ENCODE data around the gene CADM4. TPM values are rescaled to one million over a fixed set of nuclear protein-coding genes. Genes with fewer than 3 reads are reported as not detected.
"Not testable (repeated sequence)": the region's sequence is repeated elsewhere in the genome, so short reads cannot be mapped to it uniquely, and the experiment has no call there.

The CADM4 gene
- total and polyA plus RNA-seq, 10 donors = 0.89 to 4.7 (median 2.0) TPM

DNA sequence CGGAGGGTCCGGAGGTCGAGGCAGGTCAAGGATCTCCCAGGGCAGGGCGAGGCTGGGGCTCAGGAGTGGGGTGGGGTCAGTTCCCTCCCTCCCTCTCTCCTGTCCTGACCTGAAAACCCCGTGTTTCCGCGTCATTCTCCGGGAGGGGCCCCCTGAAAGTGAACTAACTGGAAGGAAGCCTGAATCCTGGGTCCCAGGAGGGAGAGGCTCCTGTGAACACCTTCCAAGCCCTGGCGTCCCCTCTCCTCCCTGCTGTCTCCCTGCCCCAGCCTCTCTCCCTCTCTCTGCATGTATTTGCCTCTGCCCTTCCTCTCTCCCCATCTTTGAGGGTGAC lies 741 bp upstream of the CADM4 start:
- peak overlapping the region; percentile 28 to 79 (median 46) for H3K4me3 ChIP-seq
- no peaks in the 10 kb centered on the region for H3K9me3 ChIP-seq
- H3K36me3 ChIP-seq = no peaks in the 10 kb centered on the region
- TF ChIP-seq, protein P1, sequence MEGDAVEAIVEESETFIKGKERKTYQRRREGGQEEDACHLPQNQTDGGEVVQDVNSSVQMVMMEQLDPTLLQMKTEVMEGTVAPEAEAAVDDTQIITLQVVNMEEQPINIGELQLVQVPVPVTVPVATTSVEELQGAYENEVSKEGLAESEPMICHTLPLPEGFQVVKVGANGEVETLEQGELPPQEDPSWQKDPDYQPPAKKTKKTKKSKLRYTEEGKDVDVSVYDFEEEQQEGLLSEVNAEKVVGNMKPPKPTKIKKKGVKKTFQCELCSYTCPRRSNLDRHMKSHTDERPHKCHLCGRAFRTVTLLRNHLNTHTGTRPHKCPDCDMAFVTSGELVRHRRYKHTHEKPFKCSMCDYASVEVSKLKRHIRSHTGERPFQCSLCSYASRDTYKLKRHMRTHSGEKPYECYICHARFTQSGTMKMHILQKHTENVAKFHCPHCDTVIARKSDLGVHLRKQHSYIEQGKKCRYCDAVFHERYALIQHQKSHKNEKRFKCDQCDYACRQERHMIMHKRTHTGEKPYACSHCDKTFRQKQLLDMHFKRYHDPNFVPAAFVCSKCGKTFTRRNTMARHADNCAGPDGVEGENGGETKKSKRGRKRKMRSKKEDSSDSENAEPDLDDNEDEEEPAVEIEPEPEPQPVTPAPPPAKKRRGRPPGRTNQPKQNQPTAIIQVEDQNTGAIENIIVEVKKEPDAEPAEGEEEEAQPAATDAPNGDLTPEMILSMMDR (IDR thresholded peaks at IDR 0.05 in 8 of 11, conservative IDR thresholded peaks at IDR 0.05 in 3 of 11) = no peak
- no peak for TF ChIP-seq POLR2AphosphoS5 (IDR thresholded peaks at IDR 0.05)
- TF ChIP-seq POLR2A (IDR thresholded peaks at IDR 0.05) = no peak
- H3K4me1 ChIP-seq = peaks cover 0 to 22% (median 16%) of the 10 kb centered on the region in 6 donors
- DNase-seq = no peak
- intact Hi-C loops (cut with DNase I; ENCODE audit: low total_unique reads) = no loop called here
- 10 to 38% (median 11%) methylated on average over 4 to 9 of the region's 9 CpGs for WGBS, 5 donors
- H3K27me3 ChIP-seq (replicated peaks in 1 of 7) = peaks cover 0 to 63% (median 9%) of the 10 kb centered on the region in 7 donors
- no peak overlapping the region for H3K27ac ChIP-seq

DNA sequence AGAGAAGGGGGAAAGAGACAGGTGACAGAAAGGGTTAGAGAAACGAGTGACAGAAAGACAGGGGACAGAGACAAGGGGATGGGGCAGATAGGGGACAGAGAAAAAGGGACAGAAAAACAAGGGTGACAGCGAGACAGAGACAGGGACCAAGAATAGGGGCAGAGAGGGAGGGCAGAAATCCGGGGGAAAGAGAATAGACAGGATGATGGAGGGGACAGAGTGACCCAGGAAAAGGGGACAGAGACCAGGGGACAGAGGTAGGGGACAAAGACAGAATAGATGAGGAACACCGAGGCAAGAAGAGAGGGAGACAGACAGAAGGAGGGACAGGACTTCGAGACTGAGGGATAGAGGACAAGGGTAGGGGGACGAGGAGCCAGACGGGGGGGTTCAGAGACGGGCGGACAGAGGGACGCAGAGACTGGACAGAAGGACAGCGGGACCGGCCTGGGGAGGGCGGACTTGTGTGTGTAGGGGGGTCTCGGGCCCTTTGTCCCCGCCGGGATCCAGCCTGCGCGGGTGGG lies 593 bp downstream of the CADM4 start:
- TF ChIP-seq POLR2A (IDR thresholded peaks at IDR 0.05) (no peak), POLR2AphosphoS5 (IDR thresholded peaks at IDR 0.05) (no peak)
- TF ChIP-seq, protein P1 (IDR thresholded peaks at IDR 0.05 in 8 of 11, conservative IDR thresholded peaks at IDR 0.05 in 3 of 11) = no peak
- peaks cover 0 to 76% (median 9%) of the 10 kb centered on the region in 7 donors for H3K27me3 ChIP-seq (replicated peaks in 1 of 7)
- peak overlapping the region in 4 of 8 donors; percentile 25 to 79 (median 46) for H3K4me3 ChIP-seq
- H3K9me3 ChIP-seq = no peaks in the 10 kb centered on the region
- 13 to 19% (median 15%) methylated on average over 10 to 18 of the region's 18 CpGs for WGBS, 5 donors
- no peak overlapping the region for H3K27ac ChIP-seq
- intact Hi-C loops (cut with DNase I; ENCODE audit: low total_unique reads) = no loop called here
- peaks cover 0 to 31% (median 16%) of the 10 kb centered on the region in 6 donors for H3K4me1 ChIP-seq
- DNase-seq = no peak
- no peaks in the 10 kb centered on the region for H3K36me3 ChIP-seq

DNA sequence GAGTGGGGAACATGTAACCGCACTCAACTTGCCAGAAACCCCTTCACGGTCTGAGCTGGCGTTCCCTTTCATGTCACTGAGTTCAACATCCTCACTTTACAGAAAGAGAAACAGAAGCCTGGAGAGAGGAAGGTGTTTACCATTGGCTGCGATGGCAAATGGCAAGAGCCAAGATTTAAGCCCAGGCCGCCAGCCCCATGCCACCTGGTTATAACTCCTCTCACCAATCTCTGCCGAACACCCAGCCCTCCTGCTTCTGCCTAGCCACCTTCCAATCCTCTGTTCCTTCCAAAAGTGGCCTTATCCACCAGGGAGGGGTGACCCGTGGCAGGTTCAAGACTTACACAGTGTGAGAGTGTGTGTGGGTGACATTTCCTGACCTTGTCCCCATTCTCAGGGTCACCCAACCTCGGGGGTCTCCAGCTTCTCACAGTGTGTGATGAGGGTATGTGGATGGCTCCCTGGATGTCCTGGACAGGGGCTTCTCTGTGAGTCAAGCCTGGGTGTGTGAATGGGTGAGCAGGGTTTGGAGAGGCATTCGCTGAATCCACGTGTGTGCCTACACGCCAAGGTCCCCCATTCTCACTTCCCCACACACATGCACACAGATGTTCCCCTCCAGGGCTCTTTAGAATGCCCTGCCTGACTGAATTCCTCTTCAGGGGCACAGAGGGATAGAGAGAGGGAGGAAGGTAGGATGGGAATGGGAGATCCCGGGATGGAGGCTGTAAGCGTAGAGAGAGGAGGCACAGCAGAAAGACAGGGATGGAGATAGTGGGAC lies 1.2 kb downstream of the CADM4 start:
- H3K4me3 ChIP-seq = no peak overlapping the region
- H3K9me3 ChIP-seq = no peaks in the 10 kb centered on the region
- peaks cover 0 to 31% (median 16%) of the 10 kb centered on the region in 6 donors for H3K4me1 ChIP-seq
- no peak overlapping the region for H3K27ac ChIP-seq
- TF ChIP-seq, protein P1 (IDR thresholded peaks at IDR 0.05 in 8 of 11, conservative IDR thresholded peaks at IDR 0.05 in 3 of 11) = no peak
- 68 to 75% (median 72%) methylated on average over 13 of the region's 13 CpGs for WGBS, 5 donors
- H3K27me3 ChIP-seq (replicated peaks in 1 of 7) = peaks cover 0 to 77% (median 9%) of the 10 kb centered on the region in 7 donors
- H3K36me3 ChIP-seq = no peaks in the 10 kb centered on the region
- intact Hi-C loops (cut with DNase I; ENCODE audit: low total_unique reads) = no loop called here
- DNase-seq = no peak

DNA sequence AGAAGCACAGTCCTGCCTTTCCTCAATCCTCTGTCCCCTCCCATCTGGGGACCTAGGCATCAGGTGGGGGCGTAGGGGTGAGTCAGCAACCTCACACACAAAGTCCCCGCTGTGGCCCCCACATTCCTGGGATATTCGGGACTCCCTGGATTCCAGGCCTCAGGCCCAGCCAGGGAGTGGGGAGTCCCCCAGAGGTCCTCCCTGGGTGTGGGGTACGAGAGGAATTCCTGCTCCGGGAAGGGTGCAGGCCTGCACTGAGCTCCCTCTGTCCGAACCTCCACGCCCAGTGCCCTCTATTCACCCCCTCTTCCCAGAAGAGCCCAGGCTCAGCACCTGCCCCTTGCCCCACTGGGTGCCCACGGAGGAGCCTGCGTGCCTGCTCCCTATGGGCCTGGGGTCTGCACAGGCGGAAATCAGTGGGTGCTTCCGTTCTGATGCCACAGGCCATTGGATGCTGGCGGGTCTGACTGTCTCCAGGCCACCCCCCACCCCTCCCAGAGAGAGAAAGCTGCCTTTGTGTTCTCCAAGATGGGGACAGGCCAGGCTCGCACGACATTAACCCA lies 3.4 kb downstream of the CADM4 start:
- Histone ChIP-seq H3K4me1 (peaks cover 0 to 31% (median 16%) of the 10 kb centered on the region in 6 donors), H3K36me3 (no peaks in the 10 kb centered on the region), H3K27ac (no peak overlapping the region), H3K27me3 (replicated peaks in 1 of 7) (peaks cover 0 to 70% (median 9%) of the 10 kb centered on the region in 7 donors), H3K4me3 (no peak overlapping the region), H3K9me3 (no peaks in the 10 kb centered on the region)
- TF ChIP-seq POLR2AphosphoS5 (IDR thresholded peaks at IDR 0.05) (no peak), POLR2A (IDR thresholded peaks at IDR 0.05) (no peak)
- TF ChIP-seq, protein P1 (IDR thresholded peaks at IDR 0.05 in 8 of 11, conservative IDR thresholded peaks at IDR 0.05 in 3 of 11) = no peak
- DNase-seq = no peak
- WGBS, 5 donors = 82 to 93% (median 90%) methylated on average over 7 to 14 of the region's 14 CpGs
- intact Hi-C loops (cut with DNase I; ENCODE audit: low total_unique reads) = no loop called here

DNA sequence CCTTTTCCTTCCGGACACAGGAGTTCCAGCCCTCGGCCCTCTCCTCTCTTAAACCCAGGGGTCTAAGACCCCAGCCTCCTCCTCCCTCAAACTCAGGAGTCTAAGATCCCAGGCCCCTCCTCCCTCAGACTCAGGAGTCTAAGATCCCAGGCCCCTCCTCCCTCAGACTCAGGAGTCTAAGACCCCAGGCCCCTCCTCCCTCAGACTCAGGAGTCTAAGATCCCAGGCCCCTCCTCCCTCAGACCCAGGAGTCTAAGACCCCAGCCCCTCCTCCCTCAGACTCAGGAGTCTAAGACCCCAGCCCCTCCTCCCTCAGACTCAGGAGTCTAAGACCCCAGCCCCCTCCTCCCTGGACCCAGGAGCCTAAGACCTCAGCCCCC lies 4.1 kb downstream of the CADM4 start:
- 59 to 75% (median 63%) methylated on average over 2 of the region's 2 CpGs for WGBS, 5 donors
- H3K4me3 ChIP-seq; H3K9me3 ChIP-seq; DNase-seq; H3K36me3 ChIP-seq; H3K27ac ChIP-seq; intact Hi-C loops (cut with DNase I; ENCODE audit: low total_unique reads): not testable (repeated sequence)
- Histone ChIP-seq H3K27me3 (replicated peaks in 1 of 7) (peaks cover 0 to 63% (median 8%) of the 10 kb centered on the region in 7 donors), H3K4me1 (peaks cover 0 to 28% (median 15%) of the 10 kb centered on the region in 6 donors)
